Stimulated activated CD8-positive, alpha-beta memory T cell treated with anti-CD3 and anti-CD28 coated beads, Interleukin-7, amount 100 ng/mL, for 4 hours (primary cell): ENCODE data around the gene PPFIA1.

ENCODE experiments used
- DNase-seq, 2 donors: peaks; one replicate each; pipeline ENCODE4 v3.0.0-alpha.2; 2020; ENCODE audit warnings: low read depth in 2 of 2

PPFIA1 gene

GRCh38 chr11:70297341-70297740 is 26.9 kb downstream of the PPFIA1 start:
- no peak for DNase-seq

- DNase-seq, result no peak
Measured at GRCh38 chr11:70298243-70298915, 27.9 kb downstream of the PPFIA1 start.

DNA sequence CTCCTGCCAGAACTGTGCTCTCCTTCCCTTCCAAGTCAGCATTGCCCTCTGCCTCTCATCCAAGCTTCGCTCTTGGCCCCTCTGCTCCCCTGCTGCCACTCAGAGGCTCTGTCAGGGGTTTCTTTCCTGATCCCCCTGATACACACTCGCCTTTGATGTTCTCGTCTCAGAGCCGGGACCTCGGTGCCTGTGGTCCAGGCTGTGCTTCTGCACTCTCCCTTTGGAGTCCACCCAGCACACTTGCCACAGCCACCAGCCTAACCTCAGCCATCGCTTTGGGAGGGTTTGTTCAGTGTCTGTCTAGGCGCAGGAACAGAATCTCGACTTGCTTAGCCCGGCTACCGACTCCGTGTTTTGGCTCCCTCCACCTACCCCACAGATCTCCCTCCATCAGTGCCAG is 29.1 kb downstream of the PPFIA1 start:
- no peak for DNase-seq

DNA sequence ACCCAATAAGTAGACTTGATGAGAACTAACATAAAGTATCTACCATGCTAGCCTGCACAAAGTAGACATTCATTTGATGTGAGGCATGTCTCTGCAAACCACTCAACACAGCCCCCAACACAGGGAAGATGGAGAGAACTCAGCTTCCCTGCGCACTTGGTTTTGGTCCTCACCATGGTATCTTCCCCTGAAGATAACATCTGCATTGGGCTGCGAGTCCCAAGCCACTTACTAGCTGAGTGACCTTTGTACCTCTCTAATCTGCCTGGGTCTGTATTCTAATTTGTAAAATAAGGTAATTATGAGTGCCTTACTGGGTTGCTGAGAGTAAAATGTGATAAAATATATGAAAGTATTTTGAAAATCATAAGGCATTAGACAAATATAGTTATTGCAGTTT is 30.7 kb downstream of the PPFIA1 start:
- no peak for DNase-seq

DNA sequence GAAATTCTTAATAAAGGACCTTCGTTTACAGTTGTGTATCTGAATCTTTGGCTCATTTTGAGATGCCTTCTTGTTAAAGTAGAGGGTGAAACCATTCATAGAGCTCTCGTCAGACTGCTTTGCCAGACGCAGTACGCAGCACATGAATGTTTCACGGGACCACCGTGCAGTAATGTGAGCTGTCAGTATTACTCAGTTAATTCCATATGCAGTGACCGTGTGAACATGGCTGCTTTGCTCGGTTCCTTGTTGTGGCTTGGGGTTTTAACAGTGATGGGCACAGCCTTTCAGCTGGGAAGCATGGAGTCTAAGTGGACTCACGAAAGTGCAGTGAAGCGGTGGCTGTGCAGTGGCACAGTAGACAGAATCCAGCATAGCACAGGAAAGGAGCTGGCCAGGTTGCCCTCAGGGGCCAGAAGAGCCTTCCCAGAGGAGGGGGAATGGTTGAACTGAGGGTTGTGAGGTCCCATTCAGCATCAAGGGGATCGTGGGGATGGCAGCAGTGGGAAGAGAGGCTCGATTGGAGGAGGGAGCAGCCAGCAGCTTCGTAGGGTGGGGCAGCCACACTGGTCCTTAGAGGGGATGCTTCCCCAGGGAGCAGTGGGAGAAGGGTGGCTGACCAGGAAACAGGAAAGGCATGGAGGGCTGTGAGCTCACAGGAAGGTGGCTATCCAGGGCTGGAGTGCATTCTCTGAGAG is 31.4 kb downstream of the PPFIA1 start:
- no peak for DNase-seq

- DNase-seq, result no peak
Measured at GRCh38 chr11:70302419-70302752, 31.9 kb downstream of the PPFIA1 start.

- DNase-seq, result no peak
Measured at GRCh38 chr11:70303070-70303469, 32.6 kb downstream of the PPFIA1 start.

DNA sequence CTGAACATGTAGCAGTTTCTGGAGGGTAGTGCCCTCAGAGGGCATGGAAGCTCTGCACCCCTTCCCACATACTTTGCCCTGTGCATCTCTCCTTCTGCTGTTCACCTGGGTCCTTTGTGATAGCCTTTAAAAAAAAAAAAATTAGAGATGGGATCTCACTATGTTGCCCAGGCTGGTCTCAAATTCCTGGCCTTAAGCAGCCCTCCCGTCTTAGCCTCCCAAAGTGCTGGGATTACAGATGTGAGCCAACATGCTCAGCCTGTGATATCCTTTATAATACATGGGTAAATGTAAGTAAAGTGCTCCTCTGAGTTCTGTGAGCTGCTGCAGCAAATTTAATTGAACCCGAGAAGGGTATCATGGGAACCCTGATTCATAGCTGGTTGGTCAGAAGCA is 33.7 kb downstream of the PPFIA1 start:
- DNase-seq, result no peak

DNA sequence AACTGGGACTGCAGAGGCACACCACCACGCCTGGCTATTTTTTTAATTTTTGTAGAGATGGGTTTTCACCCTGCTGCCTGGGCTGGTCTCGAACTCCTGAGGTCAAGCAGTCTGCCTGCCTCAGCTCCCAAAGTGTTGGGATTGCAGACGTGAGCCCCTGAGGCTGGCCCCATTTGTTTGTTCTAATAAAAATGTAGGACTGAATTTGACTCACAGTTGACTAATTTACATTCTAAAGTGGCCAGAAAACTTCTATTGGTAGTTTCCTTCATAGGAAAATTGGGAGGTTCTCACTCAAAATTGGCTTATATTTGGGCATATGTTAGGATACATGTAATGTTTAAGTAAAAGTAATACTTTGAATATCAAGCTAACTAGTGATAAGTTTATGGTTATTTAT is 35.0 kb downstream of the PPFIA1 start:
- no peak for DNase-seq

- DNase-seq, result no peak
Measured at GRCh38 chr11:70306586-70307033, 36.1 kb downstream of the PPFIA1 start.

GRCh38 chr11:70307176-70307575 is 36.7 kb downstream of the PPFIA1 start:
- DNase-seq, result no peak

DNA sequence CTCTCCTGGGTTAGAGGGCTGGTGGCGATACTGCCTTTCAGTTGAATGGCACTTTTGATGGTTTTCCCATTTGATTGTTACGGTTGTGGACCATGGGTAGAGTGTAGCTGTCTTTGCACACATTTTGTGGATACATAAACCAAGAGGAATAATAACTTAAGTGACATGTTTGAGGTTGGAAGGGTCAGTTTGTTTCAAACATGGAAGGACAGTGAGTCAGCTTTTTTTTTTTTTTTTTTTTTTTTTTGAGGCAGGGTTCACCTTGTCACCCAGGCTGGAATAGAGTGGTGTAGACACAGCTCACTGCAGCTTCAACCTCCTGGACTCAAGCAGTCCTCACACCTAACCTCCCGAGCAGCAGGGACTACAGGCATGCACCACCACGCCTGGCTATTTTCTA is 41.1 kb downstream of the PPFIA1 start:
- no peak for DNase-seq

DNA sequence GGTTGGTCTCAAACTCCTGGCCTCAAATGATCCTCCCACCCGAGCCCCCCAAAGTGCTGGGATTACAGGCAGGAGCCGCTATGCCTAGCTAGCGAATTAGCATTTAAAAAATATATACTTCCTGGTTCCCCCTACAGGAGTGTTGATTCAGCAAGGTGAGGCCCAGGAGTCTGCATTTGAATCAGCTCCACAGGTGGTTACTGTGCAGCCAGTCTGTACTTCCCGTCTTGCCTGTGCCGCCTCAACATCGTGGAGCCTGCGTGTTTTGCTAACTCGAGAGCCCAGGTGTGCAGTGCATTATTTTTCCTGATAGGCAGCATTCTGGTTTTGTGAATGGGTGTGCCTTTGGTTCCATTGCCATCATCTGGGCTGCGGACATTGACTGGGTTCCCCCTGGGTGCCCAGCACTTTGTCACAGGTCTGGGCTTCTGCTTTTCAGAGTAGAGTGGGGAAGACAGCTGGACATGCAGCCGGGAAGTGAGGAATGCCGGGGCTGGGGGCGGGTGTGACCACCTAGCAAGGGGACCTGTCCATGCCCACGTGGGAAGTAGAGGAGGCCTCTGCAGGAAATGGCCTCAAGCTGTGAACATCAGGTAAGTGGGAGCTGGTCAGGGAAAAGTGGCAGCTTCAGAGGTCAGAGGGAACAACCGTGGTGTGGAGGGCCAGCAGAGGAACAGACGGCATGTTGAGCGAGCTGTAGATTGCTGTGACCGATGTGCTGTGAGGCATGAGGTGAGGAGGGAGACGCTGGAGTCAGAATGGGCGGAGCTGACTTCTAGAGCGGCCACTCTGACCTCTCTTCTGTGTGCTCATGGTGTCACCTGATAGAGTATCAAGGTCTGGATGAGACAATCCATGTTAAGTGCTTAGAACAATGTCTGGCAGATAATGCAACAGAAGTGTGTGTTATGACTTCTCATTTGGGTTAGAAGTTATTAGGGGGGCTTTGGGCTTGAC is 42.2 kb downstream of the PPFIA1 start:
- DNase-seq, result no peak

DNA sequence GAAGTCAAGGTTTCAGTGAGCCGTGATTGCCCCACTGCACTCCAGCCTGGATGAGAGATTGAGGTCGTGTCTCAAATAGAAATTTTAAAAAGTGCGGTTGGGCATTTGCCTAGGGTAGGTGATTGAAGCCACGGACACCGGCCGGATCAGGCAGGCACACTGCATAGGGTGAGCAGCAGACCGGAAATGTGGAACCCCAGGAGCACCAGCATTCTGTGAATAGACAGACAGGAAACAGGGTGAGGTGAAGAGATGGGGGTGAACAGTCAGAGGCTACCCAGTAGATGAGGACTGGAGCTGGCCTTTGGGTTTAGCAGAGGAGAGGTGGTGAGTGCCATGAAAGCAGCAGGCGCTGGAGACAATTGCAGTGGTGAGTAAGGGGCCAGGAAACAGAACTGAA is 43.5 kb downstream of the PPFIA1 start:
- no peak for DNase-seq

GRCh38 chr11:70314730-70315129 is 44.2 kb downstream of the PPFIA1 start:
- no peak for DNase-seq

- no peak for DNase-seq
Measured at GRCh38 chr11:70315716-70316115, 45.2 kb downstream of the PPFIA1 start.

DNA sequence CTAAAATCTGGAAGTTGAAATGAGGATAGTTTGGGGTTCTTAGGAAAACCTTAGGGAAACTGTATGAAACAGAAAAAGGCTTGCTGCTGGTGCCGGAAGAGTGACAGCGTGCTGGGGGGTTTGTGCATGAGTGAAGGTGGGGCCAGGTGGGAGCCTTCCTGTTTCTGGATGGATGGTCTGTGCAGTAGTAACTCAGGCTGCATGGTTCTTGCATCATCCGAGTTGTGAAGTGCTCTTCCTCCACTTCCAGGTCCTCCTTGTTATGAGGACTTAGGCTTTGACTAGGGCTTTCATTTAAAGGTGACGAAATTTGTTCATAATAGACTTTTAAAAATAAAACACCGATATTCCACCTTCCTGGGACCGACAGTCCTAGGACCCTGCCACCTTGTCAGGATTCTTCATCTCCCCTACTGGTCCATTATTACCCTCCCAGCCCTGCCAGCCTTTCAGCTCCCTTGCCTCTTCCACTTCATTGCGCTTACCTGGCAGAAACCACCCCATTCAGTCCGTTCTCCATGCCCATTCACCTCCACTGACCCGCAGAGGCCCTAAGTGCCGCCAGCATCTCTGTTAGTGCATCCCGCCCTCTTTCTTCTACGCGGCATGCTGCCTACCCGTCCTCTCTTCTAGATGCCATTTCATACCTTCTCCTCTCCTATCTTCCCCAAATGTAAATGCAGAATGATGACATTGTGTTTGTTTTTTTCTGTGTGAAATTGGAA is 47.3 kb downstream of the PPFIA1 start:
- no peak for DNase-seq

DNA sequence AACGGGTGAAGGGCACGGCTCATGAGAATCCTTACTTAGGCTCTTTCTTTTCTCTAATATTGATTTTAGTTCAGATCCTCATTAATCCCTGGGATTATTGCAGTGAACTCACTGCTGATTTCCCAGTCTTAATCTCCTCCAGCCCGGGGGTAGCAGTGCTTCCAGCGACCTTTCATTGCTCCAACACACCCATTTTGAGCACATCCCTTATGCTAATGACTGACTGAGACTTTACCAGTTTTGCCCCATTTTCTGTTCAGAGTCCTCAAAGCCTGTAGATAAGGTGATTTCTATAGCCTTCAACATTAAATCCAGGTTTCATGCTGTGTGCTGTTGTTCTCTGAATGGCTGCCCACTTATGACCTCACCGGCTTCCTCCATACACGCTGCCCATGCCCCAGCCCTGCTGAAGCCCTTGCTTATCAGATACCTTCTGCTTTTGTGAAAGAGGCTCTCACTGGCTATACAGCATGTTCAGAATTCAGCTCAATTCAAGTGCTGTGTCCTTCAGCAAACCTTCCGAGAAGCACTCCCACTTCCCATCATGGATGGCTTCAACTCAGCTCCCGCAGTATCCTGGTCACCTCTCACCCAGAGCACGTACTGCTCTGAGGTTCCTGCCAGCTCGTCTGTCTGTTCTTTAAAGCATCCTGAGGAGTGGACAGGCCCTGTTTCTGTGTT is 49.0 kb downstream of the PPFIA1 start:
- DNase-seq, result no peak

DNA sequence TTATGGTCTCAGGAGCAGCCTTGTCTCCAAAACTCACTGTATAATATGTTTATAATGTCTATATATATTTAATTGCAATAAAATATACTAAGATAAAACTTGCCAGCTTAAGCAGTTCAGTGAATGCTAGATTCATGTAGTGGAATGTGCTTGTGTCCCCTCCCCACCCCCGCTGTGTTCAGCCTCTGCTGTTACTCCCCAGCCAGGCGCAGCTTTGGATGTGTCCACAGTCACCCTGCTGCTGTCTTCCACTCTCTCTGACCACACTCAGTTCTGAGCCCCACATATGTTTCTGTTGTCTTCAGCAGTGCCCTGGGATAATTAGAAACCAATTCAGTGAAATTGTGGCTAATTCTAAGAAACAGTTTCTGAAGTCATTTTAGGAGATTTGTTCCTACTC is 52.2 kb downstream of the PPFIA1 start:
- DNase-seq, result no peak

GRCh38 chr11:70323806-70324205 is 53.3 kb downstream of the PPFIA1 start:
- DNase-seq, result no peak

DNA sequence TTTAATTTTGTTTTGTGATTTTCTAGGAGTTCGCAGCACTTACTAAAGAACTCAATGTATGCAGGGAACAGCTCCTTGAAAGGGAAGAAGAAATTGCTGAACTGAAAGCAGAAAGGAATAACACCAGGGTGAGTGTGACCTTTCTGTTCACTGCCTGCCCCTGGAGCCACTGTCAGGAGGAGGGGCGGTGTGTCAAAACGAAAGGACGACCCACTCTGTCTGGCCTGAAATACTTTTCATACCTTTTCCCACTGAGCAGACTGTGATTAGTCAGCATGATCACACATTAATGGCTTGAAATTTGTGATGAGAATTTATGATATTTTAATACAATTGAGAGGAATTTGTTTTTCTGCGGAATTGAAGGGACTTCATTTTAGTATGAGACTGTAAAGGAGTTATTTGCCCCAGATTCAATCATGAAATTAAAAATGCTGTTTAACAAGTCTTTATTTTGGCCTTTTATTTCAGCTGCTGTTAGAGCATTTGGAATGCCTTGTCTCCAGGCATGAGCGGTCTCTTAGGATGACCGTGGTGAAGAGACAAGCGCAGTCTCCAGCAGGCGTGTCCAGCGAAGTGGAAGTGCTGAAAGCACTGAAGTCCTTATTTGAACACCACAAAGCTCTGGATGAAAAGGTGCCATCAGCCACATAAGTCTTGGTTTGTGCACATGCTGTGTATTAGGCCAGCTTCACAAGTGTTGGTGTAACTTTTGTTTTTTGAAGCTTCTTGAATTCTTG is 54.1 kb downstream of the PPFIA1 start:
- no peak for DNase-seq
